ENCODE data around the gene ELF1. TPM values are rescaled to one million over a fixed set of nuclear protein-coding genes. Genes with fewer than 3 reads are reported as not detected.

The ELF1 gene
- total and polyA plus RNA-seq, 9 donors, result 28.5 to 53.2 (median 47.7) TPM

GRCh38 chr13:41019578-41020347 is 647 bp upstream of the ELF1 start:
- WGBS, 3 donors, result 65 to 71% (median 69%) methylated on average over 2 of the region's 2 CpGs
- DNase-seq, result no peak
- no peak overlapping the region for H3K4me3 ChIP-seq
- peak overlapping the region in 1 of 2 donors; percentile 75 for H3K27ac ChIP-seq
- intact Hi-C loops (cut with DNase I), result no loop called here
- TF ChIP-seq CTCF (IDR thresholded peaks at IDR 0.05), result no peak
- no peak for TF ChIP-seq EP300 (IDR thresholded peaks at IDR 0.05)
- no peak for TF ChIP-seq POLR2A (IDR thresholded peaks at IDR 0.05)
- H3K36me3 ChIP-seq, result no peaks in the 10 kb centered on the region
- no peaks in the 10 kb centered on the region for H3K9me3 ChIP-seq
- H3K27me3 ChIP-seq, result no peaks in the 10 kb centered on the region
- peaks cover 1% of the 10 kb centered on the region for H3K4me1 ChIP-seq (ENCODE audit: insufficient read depth)

- intact Hi-C loops (cut with DNase I), result no loop called here
- Histone ChIP-seq H3K4me1 (ENCODE audit: insufficient read depth) (peaks cover 1% of the 10 kb centered on the region), H3K9me3 (no peaks in the 10 kb centered on the region), H3K27ac (peak overlapping the region in 1 of 2 donors; percentile 75), H3K27me3 (no peaks in the 10 kb centered on the region), H3K36me3 (no peaks in the 10 kb centered on the region), H3K4me3 (peak overlapping the region; percentile 18)
- 65 to 74% (median 69%) methylated on average over 1 of the region's 1 CpG for WGBS, 3 donors
- TF ChIP-seq CTCF (IDR thresholded peaks at IDR 0.05) (no peak), EP300 (IDR thresholded peaks at IDR 0.05) (no peak), POLR2A (IDR thresholded peaks at IDR 0.05) (no peak)
- no peak for DNase-seq
These were observed 541 bp downstream of the ELF1 start for GRCh38 chr13:41018602-41018948.

- intact Hi-C loops (cut with DNase I), result no loop called here
- H3K36me3 ChIP-seq, result no peaks in the 10 kb centered on the region
- H3K27me3 ChIP-seq, result no peaks in the 10 kb centered on the region
- H3K27ac ChIP-seq, result peak overlapping the region in 1 of 2 donors; percentile 28
- no peak for DNase-seq
- 58 to 83% (median 79%) methylated on average over 3 of the region's 3 CpGs for WGBS, 3 donors
- H3K4me1 ChIP-seq (ENCODE audit: insufficient read depth), result peaks cover 1% of the 10 kb centered on the region
- no peaks in the 10 kb centered on the region for H3K9me3 ChIP-seq
- peak overlapping the region; percentile 0 for H3K4me3 ChIP-seq
- TF ChIP-seq CTCF (IDR thresholded peaks at IDR 0.05) (no peak), EP300 (IDR thresholded peaks at IDR 0.05) (no peak), POLR2A (IDR thresholded peaks at IDR 0.05) (no peak)
These were observed 1.1 kb downstream of the ELF1 start for GRCh38 chr13:41017817-41018601.

- no peaks in the 10 kb centered on the region for H3K36me3 ChIP-seq
- DNase-seq, result no peak
- WGBS, 3 donors, result 65 to 84% (median 80%) methylated on average over 2 of the region's 2 CpGs
- H3K27me3 ChIP-seq, result no peaks in the 10 kb centered on the region
- peak overlapping the region in 1 of 2 donors; percentile 28 for H3K27ac ChIP-seq
- TF ChIP-seq EP300 (IDR thresholded peaks at IDR 0.05), result no peak
- TF ChIP-seq POLR2A (IDR thresholded peaks at IDR 0.05), result no peak
- TF ChIP-seq CTCF (IDR thresholded peaks at IDR 0.05), result no peak
- H3K4me1 ChIP-seq (ENCODE audit: insufficient read depth), result peaks cover 1% of the 10 kb centered on the region
- no peak overlapping the region for H3K4me3 ChIP-seq
- intact Hi-C loops (cut with DNase I), result no loop called here
- no peaks in the 10 kb centered on the region for H3K9me3 ChIP-seq
These were observed 2.0 kb downstream of the ELF1 start for GRCh38 chr13:41017159-41017558.

All from ovary (tissue), 9 donors.